Body of pancreas (tissue), 4 donors: ENCODE data around the gene KIFC3. TPM values are rescaled to one million over a fixed set of nuclear protein-coding genes. Genes with fewer than 3 reads are reported as not detected.

Experiments used
- ATAC-seq: fragments of 150-250 bp; one replicate; pipeline ENCODE4 v1.9.1; 2016
- DNase-seq, 4 donors: peaks; one replicate each; pipeline ENCODE4 v3.0.0-alpha.2; 2019
- H3K27ac ChIP-seq, 4 donors: fragments of 200-600 bp; sonication (generic); 1 replicate in 3 of 4; 2 replicates in 1 of 4; pipeline versions ENCODE4 v1.5.1 to v1.6.1; 2016 to 2019; ENCODE audit warnings: mild to moderate bottlenecking in 1 of 4, mixed read lengths in 1 of 4, moderate library complexity in 1 of 4
- H3K27me3 ChIP-seq, 2 donors: fragments of 200-600 bp; sonication (generic); one replicate each; pipeline ENCODE4 v1.6.0; 2016; ENCODE audit warnings: mild to moderate bottlenecking in 1 of 2
- H3K36me3 ChIP-seq, 2 donors: fragments of 200-600 bp; sonication (generic); replicated peaks in 1 of 2; 2 replicates each; pipeline ENCODE4 v1.5.1; 2016; ENCODE audit warnings: low read depth in 2 of 2; ENCODE audit not compliant: insufficient read depth in 1 of 2
- H3K4me1 ChIP-seq: fragments of 200-600 bp; sonication (generic); one replicate; pipeline ENCODE4 v1.6.0; 2016
- H3K4me3 ChIP-seq, 2 donors: fragments of 200-600 bp; sonication (generic); 1 replicate in 1 of 2; 2 replicates in 1 of 2; pipeline ENCODE4 v1.5.1; 2016 to 2019
- H3K9me3 ChIP-seq, 3 donors: fragments of 200-600 bp; sonication (generic); 1 replicate in 2 of 3; 2 replicates in 1 of 3; pipeline ENCODE4 v1.5.1; 2016
- POLR2A ChIP-seq, 3 donors: fragments of 450-650 bp; IDR thresholded peaks; one replicate each; pipeline ENCODE4 v1.6.1; 2016; ENCODE audit warnings: antibody characterized with exemption in 3 of 3, mild to moderate bottlenecking in 2 of 3
- WGBS, 2 donors: methylation state at CpG; one replicate each; pipeline ENCODE4 v1.1.5; 2017; 5-methylcytosine and 5-hydroxymethylcytosine counted together
- intact Hi-C: fragments of 100-400 bp; cut with DNase I; formaldehyde crosslinking; loops from one replicate; pipeline ENCODE4 v1.15.1; 2023
- total RNA-seq, 2 donors: library from RNA; depleted of rRNA; stranded (reverse); fragments of >200 nt; gene quantifications; one replicate each; pipeline ENCODE4 v1.1.0, GENCODE V29; 2016
- TF ChIP-seq, protein P1 (sequence below), 7 experiments: fragments of 450-650 bp in 4 of 7; fragments of 200-600 bp in 3 of 7; sonication (generic) in 3 of 7; IDR thresholded peaks; one replicate each; pipeline ENCODE4 v1.5.1; 2016 to 2019; ENCODE audit warnings: antibody characterized with exemption in 7 of 7

The KIFC3 gene
- total RNA-seq, 2 donors from 2014 or later = 120 to 205 TPM

DNA sequence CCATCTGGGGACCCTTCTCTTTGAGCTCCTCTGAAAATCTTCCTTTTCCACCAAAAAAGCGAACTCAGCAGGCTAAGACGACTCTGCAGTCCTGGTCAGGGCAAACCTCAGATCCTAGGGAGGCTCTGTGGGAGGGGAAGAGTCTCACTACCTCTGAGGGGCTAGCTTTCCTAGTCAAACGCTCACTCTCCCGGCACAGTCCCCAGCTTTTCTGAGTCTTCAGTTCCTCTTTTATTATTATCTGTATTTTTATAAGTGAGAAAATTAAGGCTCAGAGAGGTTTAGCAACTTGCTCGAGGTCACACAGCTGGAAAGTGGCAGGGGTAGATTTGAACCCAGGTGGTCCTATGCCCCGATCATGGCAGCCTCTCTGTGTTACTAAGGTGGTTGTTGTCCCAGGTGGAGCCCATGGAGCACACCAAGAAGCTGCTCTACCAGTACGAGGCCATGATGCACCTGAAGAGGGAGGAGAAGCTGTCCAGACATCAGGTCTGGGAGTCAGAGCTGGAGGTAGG is 75.8 kb downstream of the KIFC3 start:
- no peaks in the 10 kb centered on the region for H3K9me3 ChIP-seq
- intact Hi-C loops = loop anchor here (5.0 kb wide), 1 partner anchor 74 kb away; no protein-coding TSS in a partner anchor
- TF ChIP-seq POLR2A (IDR thresholded peaks at IDR 0.05) = no peak
- TF ChIP-seq, protein P1, sequence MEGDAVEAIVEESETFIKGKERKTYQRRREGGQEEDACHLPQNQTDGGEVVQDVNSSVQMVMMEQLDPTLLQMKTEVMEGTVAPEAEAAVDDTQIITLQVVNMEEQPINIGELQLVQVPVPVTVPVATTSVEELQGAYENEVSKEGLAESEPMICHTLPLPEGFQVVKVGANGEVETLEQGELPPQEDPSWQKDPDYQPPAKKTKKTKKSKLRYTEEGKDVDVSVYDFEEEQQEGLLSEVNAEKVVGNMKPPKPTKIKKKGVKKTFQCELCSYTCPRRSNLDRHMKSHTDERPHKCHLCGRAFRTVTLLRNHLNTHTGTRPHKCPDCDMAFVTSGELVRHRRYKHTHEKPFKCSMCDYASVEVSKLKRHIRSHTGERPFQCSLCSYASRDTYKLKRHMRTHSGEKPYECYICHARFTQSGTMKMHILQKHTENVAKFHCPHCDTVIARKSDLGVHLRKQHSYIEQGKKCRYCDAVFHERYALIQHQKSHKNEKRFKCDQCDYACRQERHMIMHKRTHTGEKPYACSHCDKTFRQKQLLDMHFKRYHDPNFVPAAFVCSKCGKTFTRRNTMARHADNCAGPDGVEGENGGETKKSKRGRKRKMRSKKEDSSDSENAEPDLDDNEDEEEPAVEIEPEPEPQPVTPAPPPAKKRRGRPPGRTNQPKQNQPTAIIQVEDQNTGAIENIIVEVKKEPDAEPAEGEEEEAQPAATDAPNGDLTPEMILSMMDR (IDR thresholded peaks at IDR 0.05) = no peak
- ATAC-seq (no peak), DNase-seq (no peak)
- WGBS, 2 donors = 70 to 73% methylated on average over 7 of the region's 7 CpGs
- H3K4me1 ChIP-seq = no peaks in the 10 kb centered on the region
- no peaks in the 10 kb centered on the region for H3K27me3 ChIP-seq
- no peaks in the 10 kb centered on the region for H3K36me3 ChIP-seq
- H3K27ac ChIP-seq = no peak overlapping the region
- no peak overlapping the region for H3K4me3 ChIP-seq

DNA sequence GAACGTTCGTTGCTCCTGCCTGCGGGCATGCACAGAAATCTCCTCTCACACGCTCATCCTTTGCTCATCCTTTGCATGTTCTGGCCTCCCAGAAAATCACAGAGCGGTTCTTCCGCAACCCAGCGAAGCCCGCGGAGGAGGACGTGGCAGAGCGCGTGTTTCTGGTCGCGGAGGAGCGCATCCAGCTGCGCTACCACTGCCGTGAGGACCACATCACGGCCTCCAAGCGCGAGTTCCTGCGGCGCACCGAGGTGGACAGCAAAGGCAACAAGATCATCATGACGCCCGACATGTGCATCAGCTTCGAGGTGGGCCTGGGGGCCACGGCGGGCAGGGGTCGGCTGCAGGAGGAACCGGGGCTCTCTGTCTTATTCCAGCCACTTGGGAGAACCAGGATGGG is 76.3 kb downstream of the KIFC3 start:
- 90 to 95% methylated on average over 26 to 29 of the region's 30 CpGs for WGBS, 2 donors
- H3K27me3 ChIP-seq = no peaks in the 10 kb centered on the region
- TF ChIP-seq, protein P1 (IDR thresholded peaks at IDR 0.05) = no peak
- TF ChIP-seq POLR2A (IDR thresholded peaks at IDR 0.05) = no peak
- H3K4me3 ChIP-seq = no peak overlapping the region
- no peaks in the 10 kb centered on the region for H3K4me1 ChIP-seq
- no peaks in the 10 kb centered on the region for H3K9me3 ChIP-seq
- no peaks in the 10 kb centered on the region for H3K36me3 ChIP-seq
- no peak for DNase-seq
- H3K27ac ChIP-seq = no peak overlapping the region
- no peak for ATAC-seq
- intact Hi-C loops = loop anchor here (5.0 kb wide), 1 partner anchor 74 kb away; no protein-coding TSS in a partner anchor

DNA sequence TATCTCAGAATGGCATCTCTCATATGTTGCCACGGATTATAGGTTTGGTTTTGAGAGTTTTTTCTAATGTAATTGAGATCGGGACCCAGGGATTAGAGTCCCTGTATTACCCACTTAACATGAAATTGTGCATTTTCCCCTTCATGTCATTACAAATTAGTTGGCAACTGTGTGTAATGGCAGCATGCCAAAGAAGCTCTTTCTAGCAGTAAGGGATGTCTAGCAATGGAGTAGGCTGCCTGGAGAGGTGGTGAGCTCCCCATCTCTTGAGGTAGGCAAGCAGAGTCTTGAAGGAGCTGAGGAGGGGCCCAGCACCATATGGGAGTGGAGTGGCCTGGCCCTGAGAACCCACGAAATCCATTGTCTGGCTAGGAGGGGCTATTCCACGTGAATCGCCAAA is 76.7 kb downstream of the KIFC3 start:
- H3K36me3 ChIP-seq = no peaks in the 10 kb centered on the region
- WGBS, 2 donors = 63 to 74% methylated on average over 5 of the region's 5 CpGs
- intact Hi-C loops = loop anchor here (5.0 kb wide), 1 partner anchor 73 kb away; no protein-coding TSS in a partner anchor
- no peak for DNase-seq
- no peak for ATAC-seq
- no peaks in the 10 kb centered on the region for H3K4me1 ChIP-seq
- no peaks in the 10 kb centered on the region for H3K9me3 ChIP-seq
- TF ChIP-seq, protein P1 (IDR thresholded peaks at IDR 0.05) = no peak
- TF ChIP-seq POLR2A (IDR thresholded peaks at IDR 0.05) = no peak
- H3K4me3 ChIP-seq = no peak overlapping the region
- H3K27ac ChIP-seq = no peak overlapping the region
- no peaks in the 10 kb centered on the region for H3K27me3 ChIP-seq

DNA sequence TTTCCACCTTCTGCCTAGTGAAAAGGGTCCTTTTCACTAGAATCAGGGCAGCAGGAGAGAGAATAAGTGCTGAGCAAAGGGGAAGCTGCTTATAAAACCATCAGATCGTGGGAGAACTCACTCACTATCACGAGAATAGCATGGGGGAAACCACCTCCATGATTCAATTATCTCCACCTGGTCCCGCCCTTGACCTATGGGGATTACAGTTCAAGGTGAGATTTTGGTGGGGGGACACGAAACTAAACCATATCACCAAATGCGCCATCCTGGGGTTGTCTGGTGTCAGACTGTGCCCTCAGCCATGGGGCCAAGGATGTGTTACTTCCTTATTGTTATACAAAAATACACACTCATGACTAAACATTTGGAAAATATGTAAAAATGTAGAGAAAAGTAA is 77.1 kb downstream of the KIFC3 start:
- no peak overlapping the region for H3K4me3 ChIP-seq
- H3K27ac ChIP-seq = no peak overlapping the region
- TF ChIP-seq, protein P1 (IDR thresholded peaks at IDR 0.05) = no peak
- TF ChIP-seq POLR2A (IDR thresholded peaks at IDR 0.05) = no peak
- H3K27me3 ChIP-seq = no peaks in the 10 kb centered on the region
- H3K9me3 ChIP-seq = no peaks in the 10 kb centered on the region
- WGBS, 2 donors = 47 to 60% methylated on average over 5 of the region's 5 CpGs
- intact Hi-C loops = loop anchor here (5.0 kb wide), 1 partner anchor 73 kb away; no protein-coding TSS in a partner anchor
- H3K36me3 ChIP-seq = no peaks in the 10 kb centered on the region
- H3K4me1 ChIP-seq = no peaks in the 10 kb centered on the region
- DNase-seq (no peak), ATAC-seq (no peak)

DNA sequence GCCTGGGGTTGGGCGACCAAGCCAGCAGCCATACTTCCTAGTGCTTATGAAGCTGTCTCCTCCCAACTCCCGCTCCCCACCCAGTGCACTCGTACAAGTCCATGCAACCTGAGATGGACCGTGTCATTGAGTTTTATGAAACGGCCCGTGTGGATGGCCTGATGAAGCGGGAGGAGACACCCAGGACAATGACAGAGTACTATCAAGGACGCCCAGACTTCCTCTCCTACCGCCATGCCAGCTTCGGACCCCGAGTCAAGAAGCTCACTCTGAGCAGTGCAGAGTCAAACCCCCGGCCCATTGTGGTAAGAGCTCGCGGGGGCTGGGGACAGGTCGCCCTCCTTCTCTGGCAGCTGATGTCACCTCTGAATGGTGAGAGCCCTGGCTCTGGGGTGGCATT is 77.8 kb downstream of the KIFC3 start:
- Histone ChIP-seq H3K27me3 (no peaks in the 10 kb centered on the region), H3K9me3 (no peaks in the 10 kb centered on the region), H3K4me3 (no peak overlapping the region), H3K36me3 (no peaks in the 10 kb centered on the region), H3K4me1 (no peaks in the 10 kb centered on the region), H3K27ac (no peak overlapping the region)
- no peak for ATAC-seq
- intact Hi-C loops = no loop called here
- no peak for DNase-seq
- 75 to 81% methylated on average over 7 to 15 of the region's 15 CpGs for WGBS, 2 donors
- TF ChIP-seq, protein P1 (IDR thresholded peaks at IDR 0.05) = no peak
- no peak for TF ChIP-seq POLR2A (IDR thresholded peaks at IDR 0.05)
